HFFc6 (cell line): ENCODE measurements around the gene POLR3H. TPM values are rescaled to one million over a fixed set of nuclear protein-coding genes. Genes with fewer than 3 reads are reported as not detected.
A peak's percentile ranks its signal among the peaks of the same experiment; 100 is the strongest.

ENCODE experiments used
- DNase-seq: peaks from one replicate; pipeline ENCODE4 v3.0.0-alpha.2; 2018
- H3K27ac Mint-ChIP-seq: 2 replicates; pipeline ENCODE4 v1.8.0; 2020; ENCODE audit warnings: mild to moderate bottlenecking, mixed read lengths
- H3K27me3 Mint-ChIP-seq: 2 replicates; pipeline ENCODE4 v1.8.0; 2021; ENCODE audit warnings: mild to moderate bottlenecking, moderate library complexity, mixed read lengths; ENCODE audit not compliant: insufficient read depth
- H3K36me3 Mint-ChIP-seq: 2 replicates; pipeline ENCODE4 v1.8.0; 2021; ENCODE audit warnings: low read depth, mixed read lengths
- H3K4me1 Mint-ChIP-seq: 2 replicates; pipeline ENCODE4 v1.8.0; 2020; ENCODE audit warnings: low read depth, mixed read lengths
- H3K4me3 Mint-ChIP-seq: 2 replicates; pipeline ENCODE4 v1.8.0; 2020; ENCODE audit warnings: mild to moderate bottlenecking, moderate library complexity, mixed read lengths
- H3K9me3 Mint-ChIP-seq: 2 replicates; pipeline ENCODE4 v1.8.0; 2020; ENCODE audit warnings: mild to moderate bottlenecking, mixed read lengths
- CTCF ChIP-seq: fragments of 200-600 bp; sonication (generic); IDR thresholded peaks from 2 replicates; pipeline ENCODE4 v1.5.0; 2021; ENCODE audit warnings: antibody characterized with exemption, mild to moderate bottlenecking
- total RNA-seq, 6 experiments: library from RNA; stranded (reverse); fragmentation: NEBNext Ultra II Directional; extraction: Animal tissue kit (Norgen Biotek cat#: 25700); gene quantifications; 2 replicates in 1 of 6; 3 replicates in 5 of 6; pipeline ENCODE4 v1.2.3, GENCODE V29; 2021

The POLR3H gene
- total RNA-seq, 6 experiments from 2014 or later = 50.9 to 72.1 (median 56.0) TPM

GRCh38 chr22:41480397-41480735 lies 63.9 kb downstream of the POLR3H start:
- no peaks in the 10 kb centered on the region for H3K9me3 Mint-ChIP-seq
- peak overlapping the region; percentile 62 for H3K4me3 Mint-ChIP-seq
- no peaks in the 10 kb centered on the region for H3K27me3 Mint-ChIP-seq
- H3K36me3 Mint-ChIP-seq = no peaks in the 10 kb centered on the region
- no peak for TF ChIP-seq CTCF
- DNase-seq = peak; percentile 74
- H3K4me1 Mint-ChIP-seq = peaks cover 59% of the 10 kb centered on the region
- H3K27ac Mint-ChIP-seq = peak overlapping the region; percentile 75

GRCh38 chr22:41479671-41480396 lies 64.4 kb downstream of the POLR3H start:
- Mint-ChIP-seq H3K4me3 (peak overlapping the region; percentile 62), H3K36me3 (no peaks in the 10 kb centered on the region), H3K27me3 (no peaks in the 10 kb centered on the region), H3K9me3 (no peaks in the 10 kb centered on the region), H3K4me1 (peaks cover 59% of the 10 kb centered on the region), H3K27ac (peak overlapping the region; percentile 75)
- peak; percentile 42 for TF ChIP-seq CTCF
- peak; percentile 64 for DNase-seq

GRCh38 chr22:41478891-41479521 lies 65.3 kb downstream of the POLR3H start:
- no peaks in the 10 kb centered on the region for H3K36me3 Mint-ChIP-seq
- H3K4me1 Mint-ChIP-seq = peaks cover 58% of the 10 kb centered on the region
- DNase-seq = no peak
- no peaks in the 10 kb centered on the region for H3K9me3 Mint-ChIP-seq
- H3K27me3 Mint-ChIP-seq = no peaks in the 10 kb centered on the region
- no peak overlapping the region; the same call in 1 of the 2 replicates for H3K4me3 Mint-ChIP-seq
- peak overlapping the region; percentile 75 for H3K27ac Mint-ChIP-seq
- no peak for TF ChIP-seq CTCF

GRCh38 chr22:41478473-41478872 lies 65.8 kb downstream of the POLR3H start:
- no peaks in the 10 kb centered on the region for H3K36me3 Mint-ChIP-seq
- peaks cover 52% of the 10 kb centered on the region for H3K4me1 Mint-ChIP-seq
- no peaks in the 10 kb centered on the region for H3K27me3 Mint-ChIP-seq
- no peak overlapping the region for H3K27ac Mint-ChIP-seq
- H3K9me3 Mint-ChIP-seq = no peaks in the 10 kb centered on the region
- no peak overlapping the region for H3K4me3 Mint-ChIP-seq
- no peak for DNase-seq
- TF ChIP-seq CTCF = no peak

Other genes starting within 250 kb of the POLR3H start
- 100 to 1,000 TPM; 108 to 137 (median 130) TPM for gene ZC3H7B, start 242.9 kb downstream of the POLR3H start, total RNA-seq
- gene TEF, start 162.5 kb downstream of the POLR3H start, total RNA-seq = 10 to 100 TPM in 2 of 6 experiments, 1 to 10 TPM in 4; 7.4 to 10.6 (median 9.4) TPM
- gene TOB2, start 97.7 kb downstream of the POLR3H start, total RNA-seq = 10 to 100 TPM; 49.2 to 54.9 (median 51.9) TPM
- gene PHF5A, start 75.8 kb downstream of the POLR3H start, total RNA-seq = 10 to 100 TPM; 40.0 to 58.4 (median 55.3) TPM
- gene ACO2, start 75.4 kb downstream of the POLR3H start, total RNA-seq = 10 to 100 TPM; 72.3 to 87.4 (median 78.7) TPM
- gene CSDC2, start 16.5 kb upstream of the POLR3H start, total RNA-seq = 1 to 10 TPM; 3.4 to 7.9 (median 4.2) TPM
- 10 to 100 TPM; 60.1 to 69.2 (median 64.8) TPM for gene PMM1, start 45.4 kb upstream of the POLR3H start, total RNA-seq
- 10 to 100 TPM; 41.4 to 53.3 (median 46.1) TPM for gene DESI1, start 76.6 kb upstream of the POLR3H start, total RNA-seq
- 100 to 1,000 TPM; 324 to 395 (median 373) TPM for gene XRCC6, start 76.8 kb upstream of the POLR3H start, total RNA-seq
- gene SNU13, start 144.4 kb upstream of the POLR3H start, total RNA-seq = 100 to 1,000 TPM; 208 to 263 (median 234) TPM
- under 1 TPM in 4 of 6 experiments, not detected in 2; 0.24 to 0.53 (median 0.34) TPM for gene MEI1, start 155.0 kb upstream of the POLR3H start, total RNA-seq